GM12892 (cell line): ENCODE measurements around the gene CPED1.

Source experiments
- POLR2A ChIP-seq: IDR thresholded peaks from 2 replicates; pipeline ENCODE4 v1.6.1; 2011; ENCODE audit warnings: low read depth, low read length, control low read depth
- POLR2AphosphoS5 ChIP-seq: IDR thresholded peaks from 2 replicates; pipeline ENCODE4 v1.6.1; 2011; ENCODE audit warnings: low read depth, low read length, control low read depth
- TAF1 ChIP-seq: IDR thresholded peaks from 2 replicates; pipeline ENCODE4 v1.6.1; 2011; ENCODE audit warnings: low read depth, mild to moderate bottlenecking, control low read depth, low read length, borderline replicate concordance

GRCh38 chr7:121276313-121276712 is 287.8 kb downstream of the CPED1 start:
- TF ChIP-seq POLR2AphosphoS5 (no peak), POLR2A (no peak), TAF1 (no peak)
